Kidney (tissue), 14 donors: ENCODE measurements around the gene AFDN. TPM values are rescaled to one million over a fixed set of nuclear protein-coding genes. Genes with fewer than 3 reads are reported as not detected.

Experiments
- DNase-seq, 5 donors: peaks; one replicate each; pipeline ENCODE4 v3.0.0-alpha.2; 2013 to 2020
- FAIRE-seq: peaks from 2 replicates; lab custom pipeline; 2012; peaks lifted over from hg19 to GRCh38; lab: Jason Lieb, UNC
- H3K27ac ChIP-seq, 2 donors: one replicate each; pipeline ENCODE4 v1.7.0; 2013; ENCODE audit warnings: low read depth in 2 of 2, low read length in 2 of 2, inconsistent platforms in 1 of 2
- H3K27me3 ChIP-seq: one replicate; pipeline ENCODE4 v1.7.1; 2013; ENCODE audit warnings: low read length, inconsistent platforms; ENCODE audit not compliant: control insufficient read depth, insufficient read depth
- H3K36me3 ChIP-seq, 3 donors: one replicate each; pipeline versions ENCODE4 v1.7.0 to v1.7.1; 2013; ENCODE audit warnings: low read length in 3 of 3, control low read depth in 1 of 3, inconsistent platforms in 1 of 3; ENCODE audit not compliant: insufficient read depth in 3 of 3, control insufficient read depth in 2 of 3
- H3K4me1 ChIP-seq, 3 donors: one replicate each; pipeline versions ENCODE4 v1.7.0 to v1.7.1; 2013; ENCODE audit warnings: low read length in 3 of 3, inconsistent platforms in 1 of 3, low read depth in 1 of 3; ENCODE audit not compliant: control insufficient read depth in 2 of 3, insufficient read depth in 2 of 3
- H3K4me3 ChIP-seq, 3 donors: one replicate each; pipeline versions ENCODE4 v1.7.0 to v1.8.1; 2013; ENCODE audit warnings: low read length in 3 of 3, control low read depth in 1 of 3, inconsistent platforms in 1 of 3
- H3K9ac ChIP-seq, 3 donors: one replicate each; pipeline versions ENCODE4 v1.7.0 to v1.7.1; 2013; ENCODE audit warnings: low read length in 3 of 3, control low read depth in 1 of 3, inconsistent platforms in 1 of 3
- H3K9me3 ChIP-seq, 3 donors: one replicate each; pipeline versions ENCODE4 v1.7.0 to v1.7.1; 2013; ENCODE audit warnings: low read length in 3 of 3, control low read depth in 1 of 3, inconsistent platforms in 1 of 3; ENCODE audit not compliant: control insufficient read depth in 2 of 3, insufficient read depth in 1 of 3
- intact Hi-C: fragments of 100-400 bp; cut with DNase I; formaldehyde crosslinking; loops from one replicate; pipeline ENCODE4 v1.11.1; 2022
- polyA plus RNA-seq: library from polyadenylated mRNA; stranded (reverse); fragments of 350-450 nt; fragmentation: Illumina TruSeq; extraction: RNeasy Lipid Tissue Mini Kit (QIAGEN cat#74804); gene quantifications from one replicate; pipeline ENCODE4 v1.2.3, GENCODE V29; 2014; ENCODE audit warnings: low read depth, low replicate concordance; ENCODE audit not compliant: insufficient read depth
- total RNA-seq: library from RNA; stranded (reverse); fragmentation: NEBNext Ultra II Directional; extraction: Animal tissue kit (Norgen Biotek cat#: 25700); gene quantifications from one replicate; pipeline ENCODE4 v1.2.1, GENCODE V29; 2021
- TF ChIP-seq, protein P1 (sequence below): IDR thresholded peaks from 3 replicates; pipeline ENCODE4 v1.5.1; 2012; ENCODE audit warnings: mild to moderate bottlenecking, moderate library complexity, borderline replicate concordance; ENCODE audit not compliant: insufficient read depth; ENCODE audit errors: extremely low read depth
- donor health status: control.
- donor health status: control.
- donor health status: control.
- donor health status: control.
- donor health status: control.
- donor health status: DM: yes; HTN: yes; CAD: no.
- donor health status: Normal renal cell carcinoma (clear cell type).

The AFDN gene
- total and polyA plus RNA-seq, 2 donors from 2014 or later: 21.5 to 175 TPM

DNA sequence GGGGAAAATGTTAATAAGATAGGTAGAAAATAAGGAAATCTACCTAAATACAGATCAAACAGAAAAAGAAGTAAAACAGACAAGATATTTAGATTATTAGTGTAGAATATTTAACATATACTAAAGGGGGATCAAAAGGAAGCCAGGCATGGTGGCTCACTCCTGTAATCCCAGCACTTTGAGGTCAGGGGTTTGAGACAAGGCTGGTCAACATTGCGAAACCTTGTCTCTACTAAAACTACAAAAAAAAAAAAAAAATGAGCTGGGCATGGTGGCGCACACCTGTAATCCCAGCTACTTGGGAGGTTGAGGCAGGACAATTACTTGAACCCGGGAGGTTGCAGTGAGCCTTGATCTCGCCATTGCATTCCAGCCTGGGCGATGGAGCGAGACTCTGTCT is 55.5 kb downstream of the AFDN start:
- H3K36me3 ChIP-seq: peaks cover 7 to 16% (median 16%) of the 10 kb centered on the region in 3 donors
- intact Hi-C loops: no loop called here
- H3K27me3 ChIP-seq: no peaks in the 10 kb centered on the region
- no peak overlapping the region for H3K27ac ChIP-seq
- TF ChIP-seq, protein P1, sequence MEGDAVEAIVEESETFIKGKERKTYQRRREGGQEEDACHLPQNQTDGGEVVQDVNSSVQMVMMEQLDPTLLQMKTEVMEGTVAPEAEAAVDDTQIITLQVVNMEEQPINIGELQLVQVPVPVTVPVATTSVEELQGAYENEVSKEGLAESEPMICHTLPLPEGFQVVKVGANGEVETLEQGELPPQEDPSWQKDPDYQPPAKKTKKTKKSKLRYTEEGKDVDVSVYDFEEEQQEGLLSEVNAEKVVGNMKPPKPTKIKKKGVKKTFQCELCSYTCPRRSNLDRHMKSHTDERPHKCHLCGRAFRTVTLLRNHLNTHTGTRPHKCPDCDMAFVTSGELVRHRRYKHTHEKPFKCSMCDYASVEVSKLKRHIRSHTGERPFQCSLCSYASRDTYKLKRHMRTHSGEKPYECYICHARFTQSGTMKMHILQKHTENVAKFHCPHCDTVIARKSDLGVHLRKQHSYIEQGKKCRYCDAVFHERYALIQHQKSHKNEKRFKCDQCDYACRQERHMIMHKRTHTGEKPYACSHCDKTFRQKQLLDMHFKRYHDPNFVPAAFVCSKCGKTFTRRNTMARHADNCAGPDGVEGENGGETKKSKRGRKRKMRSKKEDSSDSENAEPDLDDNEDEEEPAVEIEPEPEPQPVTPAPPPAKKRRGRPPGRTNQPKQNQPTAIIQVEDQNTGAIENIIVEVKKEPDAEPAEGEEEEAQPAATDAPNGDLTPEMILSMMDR: no peak
- no peaks in the 10 kb centered on the region for H3K9me3 ChIP-seq
- no peak for FAIRE-seq
- H3K4me1 ChIP-seq: peaks cover 0 to 13% (median 0%) of the 10 kb centered on the region in 3 donors
- H3K4me3 ChIP-seq: no peak overlapping the region
- no peak for DNase-seq
- no peak overlapping the region for H3K9ac ChIP-seq

DNA sequence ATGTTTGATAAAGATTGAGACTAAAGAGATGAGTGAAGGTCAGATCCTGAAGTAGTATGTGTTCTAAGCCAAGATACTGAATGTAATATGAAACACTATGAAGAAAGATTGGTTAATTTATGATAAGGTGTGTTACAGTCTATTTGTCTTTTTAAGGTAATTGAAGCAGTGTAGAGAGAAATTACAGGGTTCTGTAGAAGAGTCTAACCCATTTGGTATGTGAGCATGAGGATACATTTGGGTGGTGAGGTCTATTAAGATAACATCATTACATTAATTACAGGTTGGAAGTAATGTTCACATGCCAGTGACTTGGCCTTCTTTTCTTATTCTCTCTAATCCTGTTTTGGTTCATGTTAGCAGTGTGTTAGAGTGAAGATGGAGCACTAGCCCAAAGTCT is 61.4 kb downstream of the AFDN start:
- Histone ChIP-seq H3K9me3 (no peaks in the 10 kb centered on the region), H3K4me1 (no peaks in the 10 kb centered on the region), H3K27ac (no peak overlapping the region), H3K36me3 (peaks cover 3 to 20% (median 16%) of the 10 kb centered on the region in 3 donors), H3K27me3 (no peaks in the 10 kb centered on the region), H3K9ac (no peak overlapping the region), H3K4me3 (no peak overlapping the region)
- TF ChIP-seq, protein P1: no peak
- intact Hi-C loops: no loop called here
- DNase-seq: no peak
- FAIRE-seq: no peak

DNA sequence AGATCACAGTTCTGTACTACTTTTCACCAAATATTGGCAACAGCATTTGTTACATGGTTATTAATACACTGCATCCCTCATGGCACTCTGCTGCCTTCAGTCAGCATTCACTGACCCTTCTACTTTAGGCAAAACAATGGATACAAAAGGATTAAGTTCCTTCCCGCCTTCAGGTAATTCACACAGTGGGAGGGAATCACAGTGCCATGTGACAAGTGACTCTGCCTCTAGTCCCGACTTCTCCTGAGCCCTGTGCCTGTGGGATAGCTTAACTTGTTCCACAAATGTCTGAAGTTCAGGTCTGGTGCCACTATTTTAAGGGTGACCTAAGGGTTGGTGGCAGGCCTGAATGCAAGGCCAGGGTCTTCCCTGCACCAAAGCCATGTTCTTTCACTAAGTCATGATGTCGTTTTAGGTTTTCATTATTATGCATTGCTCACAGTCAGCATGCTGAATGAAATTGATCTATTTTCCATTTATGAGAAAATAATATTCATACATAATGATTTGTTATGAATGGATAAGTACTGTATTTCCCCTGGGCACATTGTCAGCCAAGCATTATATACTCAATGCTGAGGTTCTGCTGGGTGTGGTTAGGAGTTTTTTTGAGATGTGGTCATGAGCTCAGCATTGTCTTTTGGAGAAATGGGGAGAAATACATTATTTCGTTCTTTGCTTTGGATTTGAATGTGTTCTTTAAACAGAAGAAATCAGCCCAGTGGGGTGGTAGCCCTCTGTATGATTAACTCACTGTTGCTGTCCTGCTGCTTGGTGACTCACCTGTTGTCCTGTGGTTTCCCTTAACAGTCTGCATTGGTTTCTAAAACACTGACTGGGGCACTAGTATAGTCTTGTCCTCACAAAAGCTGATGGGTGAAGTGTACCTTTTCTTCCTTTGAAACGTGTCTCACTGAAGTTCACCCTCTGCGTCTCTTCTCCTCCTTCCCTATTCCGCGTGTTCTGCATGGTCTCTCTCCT is 66.4 kb downstream of the AFDN start:
- TF ChIP-seq, protein P1: no peak
- Histone ChIP-seq H3K27me3 (no peaks in the 10 kb centered on the region), H3K9me3 (no peaks in the 10 kb centered on the region), H3K36me3 (peaks cover 3 to 21% (median 11%) of the 10 kb centered on the region in 3 donors), H3K27ac (no peak overlapping the region), H3K4me3 (no peak overlapping the region), H3K4me1 (no peaks in the 10 kb centered on the region), H3K9ac (no peak overlapping the region)
- intact Hi-C loops: loop anchor here (10.0 kb wide), 1 partner anchor 408 kb away; no protein-coding TSS in a partner anchor
- DNase-seq (no peak), FAIRE-seq (no peak)
